ENCODE results near the gene TGFBR2.

The TGFBR2 gene

DNA sequence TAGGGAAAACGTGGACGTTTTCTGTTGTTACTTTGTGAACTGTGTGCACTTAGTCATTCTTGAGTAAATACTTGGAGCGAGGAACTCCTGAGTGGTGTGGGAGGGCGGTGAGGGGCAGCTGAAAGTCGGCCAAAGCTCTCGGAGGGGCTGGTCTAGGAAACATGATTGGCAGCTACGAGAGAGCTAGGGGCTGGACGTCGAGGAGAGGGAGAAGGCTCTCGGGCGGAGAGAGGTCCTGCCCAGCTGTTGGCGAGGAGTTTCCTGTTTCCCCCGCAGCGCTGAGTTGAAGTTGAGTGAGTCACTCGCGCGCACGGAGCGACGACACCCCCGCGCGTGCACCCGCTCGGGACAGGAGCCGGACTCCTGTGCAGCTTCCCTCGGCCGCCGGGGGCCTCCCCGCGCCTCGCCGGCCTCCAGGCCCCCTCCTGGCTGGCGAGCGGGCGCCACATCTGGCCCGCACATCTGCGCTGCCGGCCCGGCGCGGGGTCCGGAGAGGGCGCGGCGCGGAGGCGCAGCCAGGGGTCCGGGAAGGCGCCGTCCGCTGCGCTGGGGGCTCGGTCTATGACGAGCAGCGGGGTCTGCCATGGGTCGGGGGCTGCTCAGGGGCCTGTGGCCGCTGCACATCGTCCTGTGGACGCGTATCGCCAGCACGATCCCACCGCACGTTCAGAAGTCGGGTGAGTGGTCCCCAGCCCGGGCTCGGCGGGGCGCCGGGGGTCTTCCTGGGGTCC lies at the start of gene TGFBR2:
Gene TGFBR2, plus strand, starts transcription at position 301 of the 731 bp plus-strand sequence. Its CDS starts 283 bp downstream, at position 584.
- DNase-seq (ENCODE audit: low spot score in 2 of 2) (peak; percentile 69 to 77), ATAC-seq (ENCODE audit: low read depth) (peak; percentile 66)
- no peaks in the 10 kb centered on the region for H3K27me3 Mint-ChIP-seq
- H3K36me3 Mint-ChIP-seq: peaks cover 6% of the 10 kb centered on the region
- no peaks in the 10 kb centered on the region for H3K9me3 Mint-ChIP-seq
- peaks cover 39% of the 10 kb centered on the region for H3K4me1 Mint-ChIP-seq
- H3K27ac Mint-ChIP-seq: peak within 1 kb of the TSS; percentile 98
- peak within 1 kb of the TSS; percentile 96 for H3K4me3 Mint-ChIP-seq

DNA sequence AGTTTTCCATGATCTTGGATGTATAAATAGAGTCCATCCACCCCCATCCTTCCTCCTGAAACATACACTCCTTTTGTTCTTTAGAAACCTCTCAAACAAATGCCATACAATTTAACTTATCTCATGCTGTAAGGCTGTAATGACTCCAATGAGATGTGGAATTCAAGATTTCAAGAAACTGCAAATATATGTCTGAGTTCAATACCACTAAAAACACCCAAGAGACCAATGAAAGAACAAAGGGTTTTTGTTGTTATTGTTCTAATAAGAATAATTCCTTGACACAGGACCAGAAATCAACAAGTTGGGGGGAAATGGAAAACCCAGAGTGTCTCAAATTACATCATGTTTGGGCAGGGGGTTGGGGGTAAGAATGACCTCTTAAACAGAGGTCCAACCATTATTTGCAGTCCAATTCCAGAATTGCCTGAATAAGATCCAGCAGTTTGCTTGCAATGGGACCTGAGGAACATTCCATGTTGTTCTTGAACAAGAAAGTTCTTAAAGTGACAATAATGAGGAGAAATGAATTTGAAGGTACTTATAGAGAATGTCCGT lies 48.6 kb upstream of the TGFBR2 start:
- ATAC-seq (ENCODE audit: low read depth) (no peak), DNase-seq (ENCODE audit: low spot score in 2 of 2) (no peak)
- Mint-ChIP-seq H3K4me3 (no peak overlapping the region), H3K36me3 (no peaks in the 10 kb centered on the region), H3K27me3 (no peaks in the 10 kb centered on the region), H3K9me3 (no peaks in the 10 kb centered on the region), H3K27ac (no peak overlapping the region), H3K4me1 (peaks cover 3% of the 10 kb centered on the region)

GRCh38 chr3:30563956-30564355 lies 42.4 kb upstream of the TGFBR2 start:
- no peaks in the 10 kb centered on the region for H3K27me3 Mint-ChIP-seq
- no peaks in the 10 kb centered on the region for H3K36me3 Mint-ChIP-seq
- no peak for ATAC-seq (ENCODE audit: low read depth)
- no peak overlapping the region for H3K4me3 Mint-ChIP-seq
- no peak overlapping the region for H3K27ac Mint-ChIP-seq
- H3K4me1 Mint-ChIP-seq: no peaks in the 10 kb centered on the region
- no peaks in the 10 kb centered on the region for H3K9me3 Mint-ChIP-seq
- no peak for DNase-seq (ENCODE audit: low spot score in 2 of 2)

DNA sequence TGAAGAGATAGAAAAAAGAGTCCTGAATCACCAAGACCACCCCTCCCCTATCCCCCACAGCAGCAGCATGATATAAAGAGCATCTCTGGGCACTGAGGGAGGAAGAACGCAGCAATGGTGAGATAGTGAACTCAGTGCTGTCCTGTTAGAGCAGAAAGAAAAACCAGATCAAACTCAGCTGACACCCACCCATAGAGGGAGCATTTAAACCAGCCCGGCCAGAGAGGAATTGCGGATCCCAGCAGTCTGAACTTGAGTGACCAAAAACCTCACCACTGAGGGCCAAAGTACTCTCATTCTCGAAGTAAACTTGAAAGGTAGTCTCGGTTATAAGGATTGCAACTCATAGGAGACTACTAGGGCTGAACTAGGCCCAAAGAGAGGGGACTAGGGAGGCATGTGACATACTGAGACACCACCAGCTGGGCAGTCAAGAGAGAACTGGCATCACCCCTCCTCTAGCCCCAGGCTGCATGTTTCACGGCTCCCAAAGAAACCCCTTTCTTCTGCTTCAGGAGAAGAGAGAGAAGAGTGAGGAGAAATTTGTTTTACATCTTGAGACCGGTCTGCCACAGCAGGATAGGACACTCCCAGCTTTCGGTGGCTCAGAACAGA lies 39.2 kb upstream of the TGFBR2 start:
- H3K27me3 Mint-ChIP-seq: no peaks in the 10 kb centered on the region
- no peak for DNase-seq (ENCODE audit: low spot score in 2 of 2)
- H3K36me3 Mint-ChIP-seq: no peaks in the 10 kb centered on the region
- no peaks in the 10 kb centered on the region for H3K9me3 Mint-ChIP-seq
- H3K27ac Mint-ChIP-seq: no peak overlapping the region
- no peaks in the 10 kb centered on the region for H3K4me1 Mint-ChIP-seq
- no peak overlapping the region for H3K4me3 Mint-ChIP-seq
- no peak for ATAC-seq (ENCODE audit: low read depth)

DNA sequence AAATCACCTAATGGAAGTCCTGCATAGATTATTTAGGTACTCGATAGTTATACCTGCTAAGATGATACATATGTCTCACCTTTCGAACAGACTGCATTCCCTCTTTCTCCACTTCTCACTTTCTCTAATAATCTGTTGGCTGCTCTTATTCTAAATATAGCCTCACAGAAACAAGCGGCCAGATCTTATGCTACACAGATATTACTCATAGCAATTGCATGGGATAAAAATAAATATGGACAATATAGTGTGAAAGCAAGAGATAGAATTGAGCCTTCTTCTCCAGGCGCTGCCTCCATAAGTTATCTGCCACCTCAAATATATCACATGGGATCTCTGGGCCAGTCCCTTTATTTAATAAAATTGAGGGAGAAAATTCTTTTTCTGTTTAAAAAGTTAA lies 29.5 kb upstream of the TGFBR2 start:
- peak overlapping the region; percentile 25 for H3K27ac Mint-ChIP-seq

DNA sequence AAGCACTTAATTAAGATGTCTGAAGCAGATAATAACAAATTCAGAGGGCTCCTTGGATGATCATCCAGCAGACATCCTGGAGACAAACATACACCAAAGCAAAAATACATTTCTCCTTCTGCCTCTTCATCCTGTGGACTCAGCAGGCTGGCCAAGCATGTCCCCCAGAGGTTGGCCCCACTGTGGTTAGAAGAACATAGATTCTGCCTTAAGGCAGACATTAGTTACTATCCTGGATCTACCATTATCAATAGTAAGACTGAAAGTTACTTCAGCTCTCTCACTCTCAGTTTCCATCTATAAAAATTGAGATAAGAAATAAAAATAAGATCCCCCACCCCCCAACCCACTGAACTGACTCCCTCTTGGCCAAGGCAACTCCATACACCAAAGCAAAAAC lies 28.6 kb upstream of the TGFBR2 start:
- H3K27me3 Mint-ChIP-seq: no peaks in the 10 kb centered on the region
- no peaks in the 10 kb centered on the region for H3K9me3 Mint-ChIP-seq
- H3K36me3 Mint-ChIP-seq: no peaks in the 10 kb centered on the region
- ATAC-seq (ENCODE audit: low read depth) (no peak), DNase-seq (ENCODE audit: low spot score in 2 of 2) (no peak)
- H3K27ac Mint-ChIP-seq: peak overlapping the region; percentile 15
- H3K4me3 Mint-ChIP-seq: no peak overlapping the region
- H3K4me1 Mint-ChIP-seq: peaks cover 16% of the 10 kb centered on the region

More for the DNA sequence above, 29.5 kb upstream of the TGFBR2 start:
- H3K36me3 Mint-ChIP-seq: no peaks in the 10 kb centered on the region
- no peak overlapping the region for H3K4me3 Mint-ChIP-seq
- no peaks in the 10 kb centered on the region for H3K27me3 Mint-ChIP-seq
- peaks cover 16% of the 10 kb centered on the region for H3K4me1 Mint-ChIP-seq
- DNase-seq (ENCODE audit: low spot score in 2 of 2) (no peak), ATAC-seq (ENCODE audit: low read depth) (no peak)
- no peaks in the 10 kb centered on the region for H3K9me3 Mint-ChIP-seq

DNA sequence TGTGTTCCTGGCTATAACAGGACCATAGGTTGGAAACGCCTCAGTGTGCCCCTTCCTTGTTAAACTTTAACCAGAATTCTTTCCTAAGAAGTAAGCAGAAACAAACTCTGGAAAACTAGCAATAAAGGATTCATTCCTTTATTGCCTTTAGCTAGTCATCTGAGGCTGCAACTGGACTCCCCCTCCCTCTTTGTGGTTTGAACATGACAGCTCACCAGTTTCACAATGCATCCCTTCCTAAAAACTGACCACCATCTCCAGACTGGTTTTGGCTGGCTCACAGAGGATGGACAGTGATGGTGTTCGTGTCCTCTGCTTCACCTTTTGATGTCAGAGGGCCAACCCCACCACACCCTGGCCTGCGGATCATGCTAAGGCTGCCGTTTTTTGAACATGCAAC lies 27.9 kb upstream of the TGFBR2 start:
- H3K36me3 Mint-ChIP-seq: no peaks in the 10 kb centered on the region
- ATAC-seq (ENCODE audit: low read depth) (no peak), DNase-seq (ENCODE audit: low spot score in 2 of 2) (no peak)
- no peaks in the 10 kb centered on the region for H3K27me3 Mint-ChIP-seq
- H3K4me3 Mint-ChIP-seq: no peak overlapping the region
- H3K9me3 Mint-ChIP-seq: no peaks in the 10 kb centered on the region
- no peak overlapping the region for H3K27ac Mint-ChIP-seq
- H3K4me1 Mint-ChIP-seq: peaks cover 16% of the 10 kb centered on the region

DNA sequence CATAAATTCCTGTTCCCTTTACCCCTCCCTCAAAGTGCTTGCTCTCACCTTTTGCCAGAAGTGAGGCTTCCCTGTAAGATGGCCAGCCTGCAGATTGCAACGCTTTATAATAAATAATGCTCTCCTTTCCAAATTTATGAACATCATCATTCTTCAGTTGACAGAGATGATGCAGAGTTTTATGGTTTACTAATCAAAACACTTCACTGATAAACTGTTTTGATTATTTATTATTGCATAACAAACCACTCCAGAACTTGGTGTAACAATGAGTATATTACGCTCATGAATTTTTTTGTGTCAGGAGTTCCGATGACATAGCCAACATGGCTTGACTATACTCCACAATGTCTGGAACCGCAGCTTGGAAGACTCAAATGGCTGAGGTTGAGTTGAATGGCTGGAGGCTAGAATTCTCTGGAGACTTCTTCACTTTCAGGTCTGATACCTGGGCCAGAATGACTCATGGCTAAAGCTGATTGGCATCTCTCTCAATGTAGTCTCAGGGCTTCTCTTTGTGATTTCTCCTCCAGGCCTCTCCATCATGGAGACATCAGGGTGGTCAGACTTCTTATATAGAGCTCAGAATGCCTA lies 27.3 kb upstream of the TGFBR2 start:
- no peak for ATAC-seq (ENCODE audit: low read depth)
- Mint-ChIP-seq H3K27me3 (no peaks in the 10 kb centered on the region), H3K4me3 (no peak overlapping the region), H3K27ac (no peak overlapping the region), H3K9me3 (no peaks in the 10 kb centered on the region), H3K36me3 (no peaks in the 10 kb centered on the region), H3K4me1 (peaks cover 16% of the 10 kb centered on the region)
- no peak for DNase-seq (ENCODE audit: low spot score in 2 of 2)

- no peak overlapping the region for H3K27ac Mint-ChIP-seq
- H3K27me3 Mint-ChIP-seq: no peaks in the 10 kb centered on the region
- no peak for ATAC-seq (ENCODE audit: low read depth)
These were observed 25.3 kb upstream of the TGFBR2 start for GRCh38 chr3:30581067-30581585.

GRCh38 chr3:30581982-30582381 lies 24.4 kb upstream of the TGFBR2 start:
- ATAC-seq (ENCODE audit: low read depth) (no peak), DNase-seq (ENCODE audit: low spot score in 2 of 2) (no peak)
- Mint-ChIP-seq H3K36me3 (no peaks in the 10 kb centered on the region), H3K4me1 (peaks cover 13% of the 10 kb centered on the region), H3K27me3 (no peaks in the 10 kb centered on the region), H3K9me3 (no peaks in the 10 kb centered on the region), H3K27ac (no peak overlapping the region), H3K4me3 (no peak overlapping the region)

More at GRCh38 chr3:30581067-30581585, 25.3 kb upstream of the TGFBR2 start:
- H3K36me3 Mint-ChIP-seq: no peaks in the 10 kb centered on the region
- no peak overlapping the region for H3K4me3 Mint-ChIP-seq
- H3K9me3 Mint-ChIP-seq: no peaks in the 10 kb centered on the region
- peaks cover 16% of the 10 kb centered on the region for H3K4me1 Mint-ChIP-seq
- DNase-seq (ENCODE audit: low spot score in 2 of 2): no peak

DNA sequence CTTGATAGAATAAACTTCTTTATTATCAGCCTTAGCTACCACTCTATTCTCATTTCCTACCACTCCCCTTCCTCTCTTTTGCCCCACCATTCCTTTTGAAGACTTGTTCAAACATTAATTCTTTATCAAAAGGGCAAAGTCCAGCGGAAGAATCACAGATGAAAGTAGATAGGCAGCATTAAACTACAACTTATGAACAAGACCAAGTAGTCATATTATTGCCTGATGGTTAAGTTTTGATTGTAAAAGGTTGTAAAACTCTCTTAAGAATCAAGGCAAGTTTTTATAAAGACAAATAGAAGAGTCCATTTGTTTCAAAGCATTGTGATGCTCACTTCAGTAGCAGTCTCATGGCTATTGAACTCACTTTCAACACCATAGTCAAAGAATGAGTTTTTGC lies 22.4 kb upstream of the TGFBR2 start:
- H3K27me3 Mint-ChIP-seq: no peaks in the 10 kb centered on the region
- no peaks in the 10 kb centered on the region for H3K36me3 Mint-ChIP-seq
- ATAC-seq (ENCODE audit: low read depth) (no peak), DNase-seq (ENCODE audit: low spot score in 2 of 2) (no peak)
- no peak overlapping the region for H3K27ac Mint-ChIP-seq
- no peak overlapping the region for H3K4me3 Mint-ChIP-seq
- no peaks in the 10 kb centered on the region for H3K4me1 Mint-ChIP-seq
- no peaks in the 10 kb centered on the region for H3K9me3 Mint-ChIP-seq

DNA sequence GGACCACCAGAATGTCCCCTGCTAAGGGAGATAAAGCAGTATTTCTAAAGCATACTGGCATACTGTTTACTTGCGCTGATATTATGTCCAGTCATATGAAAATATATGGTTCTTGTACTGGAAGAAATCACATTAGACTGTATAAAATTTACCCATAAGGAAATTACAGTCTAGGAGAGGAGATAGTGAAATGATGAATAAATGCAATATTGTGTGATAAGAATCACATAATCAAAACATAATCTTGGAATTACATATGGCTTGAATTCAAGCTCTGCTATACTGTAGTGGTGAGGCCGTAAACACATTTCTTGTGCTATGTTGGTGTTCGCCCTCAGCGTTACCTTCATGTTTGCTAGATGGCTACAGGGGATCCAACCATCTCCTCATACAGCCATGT lies 20.7 kb upstream of the TGFBR2 start:
- DNase-seq (ENCODE audit: low spot score in 2 of 2): no peak
- Mint-ChIP-seq H3K9me3 (no peaks in the 10 kb centered on the region), H3K27ac (no peak overlapping the region), H3K4me3 (no peak overlapping the region), H3K36me3 (no peaks in the 10 kb centered on the region), H3K27me3 (no peaks in the 10 kb centered on the region), H3K4me1 (no peaks in the 10 kb centered on the region)
- ATAC-seq (ENCODE audit: low read depth): no peak

DNA sequence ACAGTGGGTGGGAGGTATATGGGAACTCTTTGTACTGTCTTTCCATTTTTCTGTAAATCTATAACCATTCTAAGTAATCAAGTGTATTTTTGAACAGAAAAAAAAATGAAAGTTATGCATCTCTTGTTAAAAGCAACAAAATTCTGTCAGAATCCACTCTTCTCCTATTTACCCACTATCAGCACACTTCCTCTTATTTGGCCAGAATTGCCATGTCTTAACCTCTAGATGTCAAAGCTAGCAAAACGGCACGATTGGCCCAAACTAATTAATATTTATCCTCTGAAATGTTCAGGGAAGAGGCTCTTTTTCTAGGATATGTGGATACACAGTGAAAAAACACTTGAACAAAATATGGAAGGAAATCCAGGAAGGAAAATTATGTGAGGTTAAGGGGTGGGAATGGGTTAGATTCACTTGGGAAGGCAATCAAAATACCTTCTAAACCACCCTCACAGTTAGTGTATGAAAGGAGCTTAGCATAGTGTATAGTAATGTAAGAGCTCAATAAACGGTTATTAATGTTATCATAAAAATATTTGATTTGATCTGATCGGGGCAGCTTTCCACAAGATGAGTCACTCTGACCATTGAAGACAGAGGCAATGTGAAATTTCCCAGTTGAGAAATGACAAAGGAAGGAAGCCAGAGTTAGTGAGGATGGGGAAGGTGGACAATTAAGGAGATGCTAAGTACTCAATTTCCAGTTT lies 20.1 kb upstream of the TGFBR2 start:
- DNase-seq (ENCODE audit: low spot score in 2 of 2) (no peak), ATAC-seq (ENCODE audit: low read depth) (peak; percentile 35)
- H3K4me3 Mint-ChIP-seq: no peak overlapping the region
- no peaks in the 10 kb centered on the region for H3K27me3 Mint-ChIP-seq
- no peaks in the 10 kb centered on the region for H3K9me3 Mint-ChIP-seq
- H3K4me1 Mint-ChIP-seq: no peaks in the 10 kb centered on the region
- H3K27ac Mint-ChIP-seq: no peak overlapping the region
- no peaks in the 10 kb centered on the region for H3K36me3 Mint-ChIP-seq
